ENCODE measurements around the gene MED14.

The MED14 gene

GRCh38 chrX:40644821-40645358 lies 90.5 kb downstream of the MED14 start:
- TF ChIP-seq CEBPB (IDR thresholded peaks at IDR 0.05) (no peak), MAX (IDR thresholded peaks at IDR 0.05) (no peak), YY1 (IDR thresholded peaks at IDR 0.05; ENCODE audit: low read depth) (no peak), NFIC (IDR thresholded peaks at IDR 0.05) (no peak), ZBTB7A (IDR thresholded peaks at IDR 0.05; ENCODE audit: low read depth) (no peak), TAF1 (IDR thresholded peaks at IDR 0.05; ENCODE audit: low read depth) (no peak), USF1 (IDR thresholded peaks at IDR 0.05) (no peak), TEAD4 (IDR thresholded peaks at IDR 0.05) (no peak), REST (IDR thresholded peaks at IDR 0.05; ENCODE audit: low read depth) (no peak), FOXM1 (IDR thresholded peaks at IDR 0.05; ENCODE audit: borderline replicate concordance, low read depth) (no peak)

GRCh38 chrX:40644176-40644575 lies 91.2 kb downstream of the MED14 start:
- TF ChIP-seq EP300 (IDR thresholded peaks at IDR 0.05; ENCODE audit: borderline replicate concordance), result no peak
- no peak for TF ChIP-seq CREB1 (IDR thresholded peaks at IDR 0.05; ENCODE audit: low read depth)
- TF ChIP-seq RAD21 (IDR thresholded peaks at IDR 0.05; ENCODE audit: low read depth), result no peak
- no peak for TF ChIP-seq FOXM1 (IDR thresholded peaks at IDR 0.05; ENCODE audit: borderline replicate concordance, low read depth)
- no peak for TF ChIP-seq TEAD4 (IDR thresholded peaks at IDR 0.05)
- TF ChIP-seq USF1 (IDR thresholded peaks at IDR 0.05), result no peak
- no peak for TF ChIP-seq ZBTB7A (IDR thresholded peaks at IDR 0.05; ENCODE audit: low read depth)
- TF ChIP-seq MAX (IDR thresholded peaks at IDR 0.05), result no peak
- no peak for TF ChIP-seq CEBPB (IDR thresholded peaks at IDR 0.05)
- TF ChIP-seq TCF12 (IDR thresholded peaks at IDR 0.05; ENCODE audit: low read depth), result no peak
- no peak for TF ChIP-seq YY1 (IDR thresholded peaks at IDR 0.05; ENCODE audit: low read depth)
- no peak for TF ChIP-seq NFIC (IDR thresholded peaks at IDR 0.05)
- no peak for TF ChIP-seq EGR1 (IDR thresholded peaks at IDR 0.05)
- TF ChIP-seq REST (IDR thresholded peaks at IDR 0.05; ENCODE audit: low read depth), result no peak
- no peak for TF ChIP-seq TAF1 (IDR thresholded peaks at IDR 0.05; ENCODE audit: low read depth)

- no peak for TF ChIP-seq NFIC (IDR thresholded peaks at IDR 0.05)
- no peak for TF ChIP-seq EP300 (IDR thresholded peaks at IDR 0.05; ENCODE audit: borderline replicate concordance)
- no peak for TF ChIP-seq YY1 (IDR thresholded peaks at IDR 0.05; ENCODE audit: low read depth)
- TF ChIP-seq EGR1 (IDR thresholded peaks at IDR 0.05), result no peak
- TF ChIP-seq TEAD4 (IDR thresholded peaks at IDR 0.05), result no peak
- no peak for TF ChIP-seq RAD21 (IDR thresholded peaks at IDR 0.05; ENCODE audit: low read depth)
- TF ChIP-seq CREB1 (IDR thresholded peaks at IDR 0.05; ENCODE audit: low read depth), result no peak
- no peak for TF ChIP-seq TCF12 (IDR thresholded peaks at IDR 0.05; ENCODE audit: low read depth)
- TF ChIP-seq REST (IDR thresholded peaks at IDR 0.05; ENCODE audit: low read depth), result no peak
- TF ChIP-seq USF1 (IDR thresholded peaks at IDR 0.05), result no peak
- no peak for TF ChIP-seq FOXM1 (IDR thresholded peaks at IDR 0.05; ENCODE audit: borderline replicate concordance, low read depth)
- TF ChIP-seq ZBTB7A (IDR thresholded peaks at IDR 0.05; ENCODE audit: low read depth), result no peak
- TF ChIP-seq TAF1 (IDR thresholded peaks at IDR 0.05; ENCODE audit: low read depth), result no peak
- TF ChIP-seq CEBPB (IDR thresholded peaks at IDR 0.05), result no peak
- TF ChIP-seq MAX (IDR thresholded peaks at IDR 0.05), result no peak
Measured at GRCh38 chrX:40637687-40638086, 97.7 kb downstream of the MED14 start.

- TF ChIP-seq USF1 (IDR thresholded peaks at IDR 0.05), result no peak
- TF ChIP-seq CEBPB (IDR thresholded peaks at IDR 0.05), result no peak
- no peak for TF ChIP-seq RAD21 (IDR thresholded peaks at IDR 0.05; ENCODE audit: low read depth)
- no peak for TF ChIP-seq TAF1 (IDR thresholded peaks at IDR 0.05; ENCODE audit: low read depth)
- TF ChIP-seq TEAD4 (IDR thresholded peaks at IDR 0.05), result no peak
- no peak for TF ChIP-seq FOXM1 (IDR thresholded peaks at IDR 0.05; ENCODE audit: borderline replicate concordance, low read depth)
- TF ChIP-seq YY1 (IDR thresholded peaks at IDR 0.05; ENCODE audit: low read depth), result no peak
Measured at GRCh38 chrX:40632199-40632598, 103.1 kb downstream of the MED14 start.
